Activated B cell treated with CpG ODN at 0.5 μM for 24 hours (primary cell): Measurements from ENCODE around the gene PGBD4. TPM values are rescaled to one million over a fixed set of nuclear protein-coding genes. Genes with fewer than 3 reads are reported as not detected.

Experiments
- ATAC-seq: fragments of 200-7000 bp; cut with Tn5 transposase; one replicate; pipeline ENCODE4 v1.10.0; 2021; ENCODE audit warnings: low read depth, mild to moderate bottlenecking, moderate library complexity
- CTCF ChIA-PET: fragments of 350-600 bp; sonication (Branson Sonifier 250); formaldehyde crosslinking; loops from one replicate; lab custom pipeline; 2021; ENCODE audit warnings: antibody characterized with exemption; lab: Charles Lee
- POLR2A ChIA-PET: fragments of 350-600 bp; sonication (Branson Sonifier 250); formaldehyde crosslinking; loops from one replicate; lab custom pipeline; 2021; ENCODE audit warnings: antibody characterized with exemption; lab: Charles Lee
- DNase-seq: peaks from one replicate; pipeline ENCODE4 v3.0.0; 2022
- H3K27ac Mint-ChIP-seq: one replicate; pipeline ENCODE4 v1.8.0; 2020; ENCODE audit warnings: mixed read lengths
- H3K27me3 Mint-ChIP-seq: one replicate; pipeline ENCODE4 v1.8.0; 2021; ENCODE audit warnings: mixed read lengths
- H3K36me3 Mint-ChIP-seq: one replicate; pipeline ENCODE4 v1.8.0; 2021; ENCODE audit warnings: low read depth, mixed read lengths
- H3K4me1 Mint-ChIP-seq: one replicate; pipeline ENCODE4 v1.8.0; 2021; ENCODE audit warnings: mixed read lengths
- H3K4me3 Mint-ChIP-seq: one replicate; pipeline ENCODE4 v1.8.0; 2020; ENCODE audit warnings: mild to moderate bottlenecking, mixed read lengths
- H3K9me3 Mint-ChIP-seq: one replicate; pipeline ENCODE4 v1.8.0; 2020; ENCODE audit warnings: mixed read lengths
- CTCF ChIP-seq: fragments of 200-600 bp; IDR thresholded peaks from one replicate; pipeline ENCODE4 v1.8.0; 2022; ENCODE audit warnings: antibody characterized with exemption, mild to moderate bottlenecking
- intact Hi-C: fragments of 100-400 bp; cut with micrococcal nuclease; formaldehyde crosslinking; loops from one replicate; pipeline ENCODE4 v1.15.1; 2024
- total RNA-seq: library from RNA; stranded (reverse); gene quantifications from 2 replicates; pipeline ENCODE4 v1.2.3, GENCODE V29; 2022

Gene PGBD4
- total RNA-seq, 1 donor from 2014 or later, result 5.3 TPM

- CTCF ChIA-PET, result no interaction called here
- ATAC-seq, result no peak
Measured at GRCh38 chr15:34085746-34086145, 16.1 kb upstream of the PGBD4 start.

GRCh38 chr15:34099914-34100313 is 2.0 kb upstream of the PGBD4 start:
- peaks cover 33% of the 10 kb centered on the region for H3K36me3 Mint-ChIP-seq
- DNase-seq, result no peak
- intact Hi-C loops, result loop anchor here (2.0 to 10.0 kb wide), 4 partner anchors 37 to 1445 kb away; partner anchors contain the start of genes AQR and DPH6
- H3K4me1 Mint-ChIP-seq, result peaks cover 43% of the 10 kb centered on the region
- ChIA-PET CTCF (interaction anchor here (1.1 to 1.3 kb wide), 2 partner anchors 10 to 109 kb away, joined by 3 to 4 read pairs; no protein-coding TSS in a partner anchor), POLR2A (no interaction called here)
- no peak overlapping the region for H3K27ac Mint-ChIP-seq
- ATAC-seq, result no peak
- no peaks in the 10 kb centered on the region for H3K27me3 Mint-ChIP-seq
- TF ChIP-seq CTCF, result no peak
- H3K9me3 Mint-ChIP-seq, result peaks cover 4% of the 10 kb centered on the region
- peak overlapping the region; percentile 24 for H3K4me3 Mint-ChIP-seq

More at GRCh38 chr15:34085746-34086145, 16.1 kb upstream of the PGBD4 start:
- H3K27me3 Mint-ChIP-seq, result no peaks in the 10 kb centered on the region
- DNase-seq, result no peak
- H3K36me3 Mint-ChIP-seq, result peaks cover 68% of the 10 kb centered on the region
- H3K9me3 Mint-ChIP-seq, result no peaks in the 10 kb centered on the region
- no peak for TF ChIP-seq CTCF
- intact Hi-C loops, result no loop called here
- no peak overlapping the region for H3K4me3 Mint-ChIP-seq
- POLR2A ChIA-PET, result interaction anchor here (0.6 kb wide), 3 partner anchors 13 to 594 kb away, joined by 3 to 7 read pairs (median 3); no protein-coding TSS in a partner anchor
- peaks cover 3% of the 10 kb centered on the region for H3K4me1 Mint-ChIP-seq
- H3K27ac Mint-ChIP-seq, result no peak overlapping the region

- ATAC-seq, result peak; percentile 18
- H3K27ac Mint-ChIP-seq, result peak overlapping the region; percentile 98
Measured at GRCh38 chr15:34102175-34102925, 467 bp downstream of the PGBD4 start.

GRCh38 chr15:34106423-34106822 is 4.5 kb downstream of the PGBD4 start:
- H3K9me3 Mint-ChIP-seq, result peaks cover 4% of the 10 kb centered on the region
- H3K27ac Mint-ChIP-seq, result no peak overlapping the region
- TF ChIP-seq CTCF, result no peak
- peaks cover 19% of the 10 kb centered on the region for H3K36me3 Mint-ChIP-seq
- DNase-seq, result no peak
- no peak for ATAC-seq
- H3K4me3 Mint-ChIP-seq, result no peak overlapping the region
- intact Hi-C loops, result loop anchor here (10.0 kb wide), 1 partner anchor 1438 kb away; the partner anchor contains the start of gene DPH6
- peaks cover 19% of the 10 kb centered on the region for H3K4me1 Mint-ChIP-seq
- ChIA-PET POLR2A (no interaction called here), CTCF (interaction anchor here (1.0 to 1.7 kb wide), 2 partner anchors 135 to 261 kb away, joined by 3 to 4 read pairs; partner anchors contain the start of gene LPCAT4)
- H3K27me3 Mint-ChIP-seq, result no peaks in the 10 kb centered on the region

More at GRCh38 chr15:34102175-34102925, 467 bp downstream of the PGBD4 start:
- intact Hi-C loops, result loop anchor here (1.0 to 10.0 kb wide), 7 partner anchors 55 to 1442 kb away; partner anchors contain the start of genes AQR, DPH6, GOLGA8B and LPCAT4
- POLR2A ChIA-PET, result interaction anchor here (0.6 to 2.1 kb wide), 22 partner anchors 8 to 1443 kb away, joined by 3 to 32 read pairs (median 5); partner anchors contain the start of genes AVEN, DPH6, EMC4 and GOLGA8B
- Mint-ChIP-seq H3K27me3 (no peaks in the 10 kb centered on the region), H3K36me3 (peaks cover 28% of the 10 kb centered on the region), H3K4me1 (peaks cover 42% of the 10 kb centered on the region), H3K9me3 (peaks cover 4% of the 10 kb centered on the region), H3K4me3 (peak overlapping the region; percentile 99)
- no peak for DNase-seq
- CTCF ChIA-PET, result interaction anchor here (0.9 to 1.6 kb wide), 5 partner anchors 107 to 265 kb away, joined by 3 to 7 read pairs (median 4); partner anchors contain the start of genes KATNBL1 and LPCAT4
- TF ChIP-seq CTCF, result no peak

GRCh38 chr15:34107315-34107714 is 5.4 kb downstream of the PGBD4 start:
- ChIA-PET POLR2A (no interaction called here), CTCF (interaction anchor here (1.0 to 5.7 kb wide), 3 partner anchors 103 to 260 kb away, joined by 3 to 52 read pairs (median 4); partner anchors contain the start of genes KATNBL1 and LPCAT4)
- Mint-ChIP-seq H3K27ac (no peak overlapping the region), H3K36me3 (peaks cover 11% of the 10 kb centered on the region), H3K4me1 (peaks cover 11% of the 10 kb centered on the region), H3K27me3 (no peaks in the 10 kb centered on the region), H3K4me3 (no peak overlapping the region), H3K9me3 (peaks cover 4% of the 10 kb centered on the region)
- intact Hi-C loops, result loop anchor here (10.0 kb wide), 1 partner anchor 1437 kb away; the partner anchor contains the start of gene DPH6
- no peak for TF ChIP-seq CTCF
- no peak for DNase-seq
- ATAC-seq, result no peak
